Stimulated activated CD8-positive, alpha-beta memory T cell treated with anti-CD3 and anti-CD28 coated beads, Interleukin-15, amount 100 ng/mL, for 4 hours (primary cell): ENCODE data around the gene ZNF574.

Experiments
- DNase-seq, 2 donors: peaks; one replicate each; pipeline ENCODE4 v3.0.0-alpha.2; 2020; ENCODE audit warnings: low read depth in 2 of 2

The ZNF574 gene

DNA sequence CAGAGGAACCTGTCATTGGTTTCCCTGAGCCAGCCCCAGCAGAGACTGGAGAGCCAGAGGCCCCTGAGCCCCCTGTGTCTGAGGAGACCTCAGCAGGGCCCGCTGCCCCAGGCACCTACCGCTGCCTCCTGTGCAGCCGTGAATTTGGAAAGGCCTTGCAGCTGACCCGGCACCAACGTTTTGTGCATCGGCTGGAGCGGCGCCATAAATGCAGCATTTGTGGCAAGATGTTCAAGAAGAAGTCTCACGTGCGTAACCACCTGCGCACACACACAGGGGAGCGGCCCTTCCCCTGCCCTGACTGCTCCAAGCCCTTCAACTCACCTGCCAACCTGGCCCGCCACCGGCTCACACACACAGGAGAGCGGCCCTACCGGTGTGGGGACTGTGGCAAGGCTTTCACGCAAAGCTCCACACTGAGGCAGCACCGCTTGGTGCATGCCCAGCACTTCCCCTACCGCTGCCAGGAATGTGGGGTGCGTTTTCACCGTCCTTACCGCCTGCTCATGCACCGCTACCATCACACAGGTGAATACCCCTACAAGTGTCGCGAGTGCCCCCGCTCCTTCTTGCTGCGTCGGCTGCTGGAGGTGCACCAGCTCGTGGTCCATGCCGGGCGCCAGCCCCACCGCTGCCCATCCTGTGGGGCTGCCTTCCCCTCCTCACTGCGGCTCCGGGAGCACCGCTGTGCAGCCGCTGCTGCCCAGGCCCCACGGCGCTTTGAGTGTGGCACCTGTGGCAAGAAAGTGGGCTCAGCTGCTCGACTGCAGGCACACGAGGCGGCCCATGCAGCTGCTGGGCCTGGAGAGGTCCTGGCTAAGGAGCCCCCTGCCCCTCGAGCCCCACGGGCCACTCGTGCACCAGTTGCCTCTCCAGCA is 4.2 kb downstream of the ZNF574 start:
- no peak for DNase-seq

DNA sequence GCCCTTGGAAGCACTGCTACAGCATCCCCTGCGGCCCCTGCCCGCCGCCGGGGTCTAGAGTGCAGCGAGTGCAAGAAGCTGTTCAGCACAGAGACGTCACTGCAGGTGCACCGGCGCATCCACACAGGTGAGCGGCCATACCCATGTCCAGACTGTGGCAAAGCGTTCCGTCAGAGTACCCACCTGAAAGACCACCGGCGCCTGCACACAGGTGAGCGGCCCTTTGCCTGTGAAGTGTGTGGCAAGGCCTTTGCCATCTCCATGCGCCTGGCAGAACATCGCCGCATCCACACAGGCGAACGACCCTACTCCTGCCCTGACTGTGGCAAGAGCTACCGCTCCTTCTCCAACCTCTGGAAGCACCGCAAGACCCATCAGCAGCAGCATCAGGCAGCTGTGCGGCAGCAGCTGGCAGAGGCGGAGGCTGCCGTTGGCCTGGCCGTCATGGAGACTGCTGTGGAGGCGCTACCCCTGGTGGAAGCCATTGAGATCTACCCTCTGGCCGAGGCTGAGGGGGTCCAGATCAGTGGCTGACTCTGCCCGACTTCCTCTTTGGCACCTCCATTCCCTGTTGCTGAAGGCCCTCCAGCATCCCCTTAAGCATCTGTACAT is 4.9 kb downstream of the ZNF574 start:
- DNase-seq, result no peak

GRCh38 chr19:42081584-42082203 is 5.7 kb downstream of the ZNF574 start:
- DNase-seq, result no peak

GRCh38 chr19:42083537-42083936 is 7.6 kb downstream of the ZNF574 start:
- no peak for DNase-seq

GRCh38 chr19:42086188-42086736 is 10.3 kb downstream of the ZNF574 start:
- no peak for DNase-seq

DNA sequence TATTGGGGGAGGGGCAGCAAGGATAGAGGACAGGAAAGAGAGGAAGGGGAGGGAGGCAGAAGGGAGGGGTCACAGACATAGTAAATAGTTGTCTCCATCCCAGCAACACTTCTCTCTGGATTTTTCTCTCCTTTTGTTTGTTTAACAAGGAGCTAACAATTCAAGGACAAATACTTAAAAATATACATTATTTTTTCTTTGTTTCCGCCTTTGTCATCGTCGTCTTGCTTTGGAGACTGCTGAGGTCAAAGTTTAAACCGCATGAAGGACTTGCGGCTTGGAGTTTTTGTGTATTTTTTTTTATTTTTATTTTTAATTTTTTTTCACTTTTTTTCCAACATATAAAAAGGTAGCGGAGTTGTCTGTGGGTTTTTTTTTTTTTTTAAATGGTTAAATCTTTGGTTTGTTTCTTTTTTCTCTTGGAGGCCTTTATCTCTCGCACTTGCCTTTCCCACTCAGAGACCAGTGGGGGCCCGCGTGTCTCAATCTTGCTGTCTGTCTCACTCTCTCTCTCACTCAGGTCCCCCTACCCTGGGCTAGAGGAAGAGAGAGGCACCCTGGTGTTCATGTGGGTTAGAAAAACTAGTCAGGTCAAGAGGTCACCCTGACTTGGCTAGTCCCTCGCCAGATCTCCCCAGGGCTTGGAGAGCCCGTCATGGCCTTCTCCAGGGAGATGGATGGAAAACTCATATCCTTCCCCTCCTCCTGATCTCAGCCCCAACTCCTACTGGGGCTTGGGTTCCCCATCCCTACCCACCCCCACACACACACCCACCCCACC is 11.0 kb downstream of the ZNF574 start:
- no peak for DNase-seq

DNA sequence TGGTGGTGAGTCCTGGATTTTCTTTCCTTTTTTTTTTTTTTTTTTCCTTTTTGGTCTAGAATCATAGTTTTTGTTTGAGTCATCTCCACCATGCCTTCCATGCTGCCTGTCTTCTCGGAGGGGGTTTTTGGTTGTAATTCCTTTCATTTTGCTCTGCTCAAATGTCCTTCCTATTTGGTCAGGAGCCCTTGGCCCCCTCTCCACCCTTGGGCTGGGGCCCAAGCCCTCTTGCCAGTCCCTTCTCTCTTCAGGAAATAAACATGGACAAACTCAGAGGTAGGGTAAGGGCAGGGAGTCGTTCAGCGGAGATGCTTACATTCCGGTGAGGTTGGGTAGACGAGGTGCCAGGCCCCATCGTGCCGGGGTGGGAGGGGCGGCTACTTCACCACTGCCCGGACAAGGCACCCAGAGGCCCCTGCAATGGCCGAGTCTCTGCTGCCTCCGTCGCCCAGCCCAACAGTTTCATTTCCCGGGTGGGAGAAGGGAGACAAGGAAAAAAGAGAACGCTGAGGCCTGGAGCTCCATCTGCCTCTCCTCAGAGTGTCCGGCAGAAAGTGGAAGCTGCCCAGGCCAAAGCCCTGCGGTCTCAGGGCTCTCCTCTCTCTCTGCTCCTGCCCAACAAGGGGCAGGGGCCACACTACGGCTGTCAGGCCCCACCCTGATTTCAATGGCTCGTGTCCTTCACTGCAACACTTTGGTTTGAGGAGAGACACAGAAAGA is 12.7 kb downstream of the ZNF574 start:
- DNase-seq, result no peak

DNA sequence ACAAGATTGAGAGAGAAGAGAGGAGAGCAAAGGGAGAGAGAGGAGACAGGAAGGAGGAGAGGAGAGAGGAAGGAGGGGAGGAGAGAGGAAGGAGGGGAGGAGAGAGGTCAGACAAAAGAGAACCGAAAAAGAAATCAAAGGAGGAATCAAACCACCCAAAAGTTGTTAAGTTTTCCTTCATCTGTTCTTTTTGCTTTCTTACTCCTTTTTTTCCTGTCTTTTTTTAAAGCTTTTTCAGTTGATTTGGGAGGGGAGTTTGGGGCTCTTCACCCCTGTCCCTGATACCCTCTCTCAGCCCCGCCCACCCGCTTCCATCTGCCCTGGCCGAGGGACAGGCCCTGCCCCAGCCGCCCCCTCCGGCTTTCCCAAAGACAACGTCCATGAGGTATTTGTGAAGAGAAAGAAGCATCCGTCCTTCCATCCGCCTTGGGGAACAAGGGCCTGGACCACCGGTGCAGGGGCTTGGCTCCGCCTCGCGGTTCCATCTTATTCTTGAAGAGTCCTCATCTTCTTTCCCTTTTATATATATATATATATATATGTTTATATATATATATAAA is 13.3 kb downstream of the ZNF574 start:
- no peak for DNase-seq

GRCh38 chr19:42089772-42090171 is 13.8 kb downstream of the ZNF574 start:
- no peak for DNase-seq

DNA sequence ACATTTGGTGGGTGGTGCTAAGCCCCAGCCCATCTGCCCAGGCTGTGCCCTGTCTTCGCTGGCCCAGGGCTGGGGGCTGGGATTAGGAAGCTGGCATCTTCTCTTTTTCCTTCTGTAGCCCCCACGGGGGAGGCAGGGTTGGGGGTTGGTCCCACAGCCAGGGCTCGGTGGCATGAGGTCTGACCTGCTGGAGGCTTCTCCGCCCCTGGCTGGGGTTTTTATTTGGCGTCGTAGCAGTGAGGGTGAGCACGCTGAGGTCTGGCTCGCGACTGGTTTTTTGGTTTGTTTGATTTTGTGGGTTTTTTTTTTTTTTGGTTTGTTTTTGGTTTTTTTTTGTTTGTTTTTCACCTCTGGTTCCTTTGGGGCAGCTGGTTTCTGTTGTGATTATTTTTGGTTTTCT is 14.7 kb downstream of the ZNF574 start:
- DNase-seq, result no peak

DNA sequence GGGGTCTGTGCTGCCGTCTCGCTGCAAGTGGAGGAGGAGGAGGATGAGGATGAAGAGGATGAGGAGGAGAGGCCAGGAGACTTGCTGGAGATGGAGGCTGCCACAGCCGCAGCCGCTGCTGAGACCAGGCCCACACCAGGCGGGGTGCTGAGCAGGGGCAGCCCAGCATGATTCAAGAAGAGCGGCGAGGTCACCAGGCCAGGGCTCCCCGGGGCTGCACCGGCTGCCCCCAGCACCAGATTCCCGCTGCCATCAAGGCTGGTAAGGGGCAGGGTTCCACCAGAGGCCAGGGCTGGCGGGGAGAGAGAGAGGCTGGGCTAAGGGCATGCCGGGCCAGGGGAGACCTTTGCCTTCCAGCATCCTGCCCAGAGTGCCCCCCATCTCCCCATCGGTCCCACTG is 15.3 kb downstream of the ZNF574 start:
- no peak for DNase-seq

DNA sequence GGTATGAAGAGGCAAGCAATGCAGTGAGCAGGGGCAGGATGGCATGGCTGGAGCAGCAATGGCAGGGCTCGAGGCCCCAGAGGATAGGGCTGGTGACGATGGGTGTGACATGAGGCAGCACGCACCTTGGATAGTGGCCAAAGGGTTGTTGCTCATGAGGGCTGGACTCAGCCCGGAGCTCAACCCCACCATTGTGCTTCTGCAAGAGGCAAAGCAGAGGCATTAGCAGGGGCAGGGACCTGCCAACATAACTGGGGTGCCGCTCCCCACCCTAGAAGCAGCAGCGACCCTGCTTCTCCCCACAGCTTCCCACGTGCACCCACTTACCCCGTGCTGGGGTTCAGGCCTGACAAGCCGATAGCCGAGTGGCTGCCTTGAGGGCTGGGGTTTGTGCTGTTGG is 15.8 kb downstream of the ZNF574 start:
- no peak for DNase-seq

DNA sequence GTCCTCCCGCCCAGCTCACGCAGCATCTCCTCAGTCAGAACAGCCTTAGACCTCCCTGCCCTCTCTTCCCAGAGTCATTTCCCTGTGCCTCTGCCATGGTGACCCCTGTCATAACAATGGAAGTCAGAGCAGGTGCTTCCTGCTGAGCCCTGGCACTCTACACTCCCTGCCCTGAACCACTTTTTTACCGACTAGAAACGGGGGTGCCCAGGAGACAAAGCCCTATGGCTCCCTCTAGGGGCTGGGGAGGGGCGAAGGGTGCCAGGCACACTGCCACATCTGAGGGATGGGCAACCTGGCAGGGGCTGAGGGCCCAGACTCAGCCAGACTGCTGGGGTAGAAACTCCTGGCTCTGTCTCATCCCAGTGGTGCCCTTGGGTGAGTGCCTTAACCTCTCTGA is 16.4 kb downstream of the ZNF574 start:
- DNase-seq, result no peak

DNA sequence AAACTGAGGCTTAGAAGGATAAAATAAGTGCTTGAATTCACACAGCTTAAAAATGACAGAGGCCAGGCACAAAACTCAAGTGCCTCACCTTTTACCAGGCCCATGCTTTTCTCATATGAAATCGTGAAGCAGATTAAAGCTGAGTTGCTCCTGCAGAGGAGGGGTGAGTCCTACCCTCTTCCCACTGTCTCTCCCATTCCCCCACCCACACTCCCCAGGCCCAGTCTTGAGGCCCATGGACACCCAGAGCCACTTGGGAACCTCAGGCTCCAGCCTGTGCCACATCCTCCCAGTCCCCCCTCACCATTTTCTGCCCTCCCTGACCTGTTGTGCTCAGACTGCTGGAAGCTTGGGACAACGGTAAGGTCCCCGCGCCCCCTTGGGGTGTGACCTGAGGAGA is 17.5 kb downstream of the ZNF574 start:
- DNase-seq, result no peak

- DNase-seq, result no peak
Measured at GRCh38 chr19:42093926-42094325, 18.0 kb downstream of the ZNF574 start.

DNA sequence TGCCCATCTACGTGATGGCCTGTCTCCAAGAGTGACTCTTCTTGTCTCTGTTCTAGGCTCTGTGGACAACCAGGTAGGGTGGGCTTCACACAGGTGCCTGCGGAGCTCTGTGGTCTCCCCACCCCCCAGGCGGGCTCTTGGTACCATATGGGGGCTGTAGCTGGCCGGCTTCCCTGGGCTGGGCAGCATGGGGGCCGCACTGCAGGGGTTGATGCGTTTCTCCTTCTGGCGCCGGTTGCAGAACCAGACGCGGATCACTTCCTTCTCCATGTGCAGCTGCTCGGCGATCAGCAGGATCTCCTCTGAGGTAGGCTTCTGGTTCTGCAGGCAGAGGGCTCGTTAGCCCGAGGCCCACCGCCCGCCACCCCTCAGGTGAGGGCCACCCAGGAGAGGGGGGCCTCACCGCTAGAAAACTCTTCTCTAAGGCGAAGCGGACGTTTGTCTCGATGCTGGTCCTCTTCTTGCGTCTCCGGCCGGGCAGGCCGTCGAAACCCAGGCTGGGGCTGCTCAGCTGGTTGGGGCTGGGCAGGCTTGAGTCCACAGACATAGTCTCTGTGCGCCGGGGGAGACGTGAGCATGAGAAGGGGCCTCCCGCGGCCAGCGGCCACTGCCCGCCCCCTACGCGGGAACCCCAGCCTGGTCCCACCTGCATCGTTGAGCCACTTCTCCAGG is 19.3 kb downstream of the ZNF574 start:
- no peak for DNase-seq

GRCh38 chr19:42095814-42096230 is 19.9 kb downstream of the ZNF574 start:
- no peak for DNase-seq

- DNase-seq, result no peak
Measured at GRCh38 chr19:42096255-42096837, 20.4 kb downstream of the ZNF574 start.

DNA sequence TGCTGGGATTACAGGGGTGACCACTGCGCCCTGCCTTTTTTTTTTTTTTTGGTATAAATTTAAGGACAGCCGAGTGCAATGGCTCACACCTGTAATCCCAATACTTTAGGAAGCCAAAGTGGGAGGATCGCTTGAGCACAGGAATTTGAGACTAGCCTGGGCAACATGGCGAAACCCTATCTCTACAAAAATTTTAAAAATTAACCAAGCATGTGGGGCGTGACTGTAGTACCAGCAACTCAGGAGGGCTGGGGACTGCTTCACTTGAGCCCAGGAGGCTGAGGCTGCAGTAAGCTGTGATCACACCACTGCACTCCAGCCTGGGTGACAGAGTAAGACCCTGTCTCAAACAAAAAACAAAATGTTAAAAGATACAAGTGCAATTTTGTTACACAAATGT is 21.5 kb downstream of the ZNF574 start:
- no peak for DNase-seq

DNA sequence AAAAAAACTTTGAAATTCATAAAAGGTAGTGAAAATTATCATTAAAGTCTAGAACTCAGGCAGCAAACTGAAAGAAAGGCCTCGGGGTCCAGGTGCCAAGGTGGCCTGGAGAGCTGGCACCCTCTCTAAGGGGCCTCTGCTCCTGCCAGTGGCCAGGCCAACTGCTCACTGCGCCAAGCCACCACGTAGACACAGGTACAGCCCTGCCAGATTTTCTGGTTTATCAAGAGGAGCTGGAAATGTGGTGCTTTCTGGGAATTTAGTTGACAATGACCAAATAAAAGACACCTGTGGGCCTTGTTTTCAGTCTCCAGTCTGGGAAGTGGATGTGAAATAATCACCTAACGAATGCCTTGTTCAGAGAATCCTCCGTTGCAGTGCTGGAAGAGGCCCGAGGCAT is 22.8 kb downstream of the ZNF574 start:
- no peak for DNase-seq
